ENCODE data around the gene TAOK2. TPM values are rescaled to one million over a fixed set of nuclear protein-coding genes. Genes with fewer than 3 reads are reported as not detected.
A peak's percentile ranks its signal among the peaks of the same experiment; 100 is the strongest.

Gene TAOK2
- total RNA-seq (54.3 TPM), polyA plus RNA-seq (ENCODE audit: insufficient read depth, low read depth, low replicate concordance) (19.6 TPM)
- long read RNA-seq, donor 1, partial matches to known transcripts = 5 of 8 reads
- long read RNA-seq, donor 1, other reads (novel, unspliced or antisense) = 0 of 8 reads
- long read RNA-seq, donor 2, partial matches to known transcripts = 20 of 21 reads
- long read RNA-seq, donor 2, other reads (novel, unspliced or antisense) = 0 of 21 reads
- long read RNA-seq, donor 3, partial matches to known transcripts = 0 of 3 reads
- long read RNA-seq, donor 3, other reads (novel, unspliced or antisense) = 0 of 3 reads
- long read RNA-seq, donor 4, full-length matches to known transcripts = 1 of 6 reads
- long read RNA-seq, donor 4, partial matches to known transcripts = 5 of 6 reads
- long read RNA-seq, donor 4, other reads (novel, unspliced or antisense) = 0 of 6 reads
- long read RNA-seq, donor 5 = 0 reads
- long read RNA-seq, donor 6, partial matches to known transcripts = 35 of 35 reads
- long read RNA-seq, donor 6, other reads (novel, unspliced or antisense) = 0 of 35 reads
- long read RNA-seq, donor 7, full-length matches to known transcripts = 8 of 43 reads
- long read RNA-seq, donor 7, partial matches to known transcripts = 33 of 43 reads
- long read RNA-seq, donor 7, other reads (novel, unspliced or antisense) = 2 of 43 reads
- long read RNA-seq, donor 8, partial matches to known transcripts = 20 of 22 reads
- long read RNA-seq, donor 8, other reads (novel, unspliced or antisense) = 0 of 22 reads
- long read RNA-seq, donor 9, partial matches to known transcripts = 0 of 1 reads
- long read RNA-seq, donor 9, other reads (novel, unspliced or antisense) = 0 of 1 reads
- long read RNA-seq, donor 10, partial matches to known transcripts = 5 of 9 reads
- long read RNA-seq, donor 10, other reads (novel, unspliced or antisense) = 0 of 9 reads

DNA sequence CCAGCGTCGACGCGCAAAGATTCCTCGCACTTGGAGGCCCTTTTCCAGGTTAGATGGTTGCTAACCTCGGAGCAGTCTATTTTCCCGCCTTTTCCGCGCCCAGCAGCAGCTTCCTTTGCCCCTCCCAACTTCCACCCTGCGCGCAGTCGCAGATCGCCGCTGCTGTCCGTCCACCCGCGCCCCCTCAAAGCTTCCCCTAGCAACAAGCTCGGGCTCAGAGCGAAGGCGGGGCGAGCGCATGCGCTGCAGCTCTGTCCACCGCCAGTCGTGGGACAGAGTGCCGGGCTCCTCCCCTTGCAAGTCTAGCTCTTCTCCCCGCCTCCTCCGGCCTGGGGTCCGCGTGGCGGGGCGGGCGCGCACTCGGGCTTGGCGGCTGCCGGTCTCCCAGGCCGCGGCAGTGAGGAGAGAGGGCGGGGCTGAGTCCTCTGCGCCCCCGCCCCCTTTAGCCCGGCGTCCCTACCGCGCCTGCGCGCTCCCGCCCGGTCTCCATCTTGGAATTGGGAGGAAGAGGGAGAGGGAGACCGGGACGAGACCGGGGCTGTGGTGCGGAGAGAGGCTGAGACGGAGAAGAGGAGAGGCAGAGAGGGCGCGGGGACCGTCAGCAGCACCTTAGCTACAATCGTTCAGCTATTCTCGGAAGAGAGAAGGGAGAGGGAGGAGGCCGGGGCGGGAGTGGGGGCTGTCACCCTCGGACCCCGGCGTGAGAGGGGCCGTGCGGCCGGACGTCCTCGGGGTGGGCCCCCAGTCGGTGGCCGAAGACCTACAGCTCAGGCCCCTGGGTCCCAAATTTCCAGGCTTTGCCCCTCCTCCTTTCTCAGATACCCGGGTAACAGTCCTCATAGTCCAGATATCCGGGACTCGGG is at the start of gene TAOK2:
Gene TAOK2 (plus strand): TSS at position 485 of the 863 bp plus-strand sequence. CDS start 3,905 bp downstream, outside the sequence.
- TF ChIP-seq, protein P1, sequence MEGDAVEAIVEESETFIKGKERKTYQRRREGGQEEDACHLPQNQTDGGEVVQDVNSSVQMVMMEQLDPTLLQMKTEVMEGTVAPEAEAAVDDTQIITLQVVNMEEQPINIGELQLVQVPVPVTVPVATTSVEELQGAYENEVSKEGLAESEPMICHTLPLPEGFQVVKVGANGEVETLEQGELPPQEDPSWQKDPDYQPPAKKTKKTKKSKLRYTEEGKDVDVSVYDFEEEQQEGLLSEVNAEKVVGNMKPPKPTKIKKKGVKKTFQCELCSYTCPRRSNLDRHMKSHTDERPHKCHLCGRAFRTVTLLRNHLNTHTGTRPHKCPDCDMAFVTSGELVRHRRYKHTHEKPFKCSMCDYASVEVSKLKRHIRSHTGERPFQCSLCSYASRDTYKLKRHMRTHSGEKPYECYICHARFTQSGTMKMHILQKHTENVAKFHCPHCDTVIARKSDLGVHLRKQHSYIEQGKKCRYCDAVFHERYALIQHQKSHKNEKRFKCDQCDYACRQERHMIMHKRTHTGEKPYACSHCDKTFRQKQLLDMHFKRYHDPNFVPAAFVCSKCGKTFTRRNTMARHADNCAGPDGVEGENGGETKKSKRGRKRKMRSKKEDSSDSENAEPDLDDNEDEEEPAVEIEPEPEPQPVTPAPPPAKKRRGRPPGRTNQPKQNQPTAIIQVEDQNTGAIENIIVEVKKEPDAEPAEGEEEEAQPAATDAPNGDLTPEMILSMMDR (IDR thresholded peaks at IDR 0.05; ENCODE audit: borderline replicate concordance, extremely low read depth, insufficient read depth) = no peak
- peak within 1 kb of the TSS; percentile 86 to 96 (median 88) for H3K4me3 ChIP-seq (ENCODE audit: low read length in 3 of 3)
- no peaks in the 10 kb centered on the region for H3K27me3 ChIP-seq (ENCODE audit: control insufficient read depth, insufficient read depth, low read length)
- intact Hi-C loops (cut with DNase I) = no loop called here
- no peak for FAIRE-seq
- H3K36me3 ChIP-seq (ENCODE audit: control insufficient read depth in 2 of 3, insufficient read depth in 3 of 3, low read length in 3 of 3) = peaks cover 5 to 17% (median 15%) of the 10 kb centered on the region in 3 donors
- H3K9ac ChIP-seq (ENCODE audit: low read length in 3 of 3) = peak within 1 kb of the TSS; percentile 26 to 93 (median 92)
- DNase-seq = peak; percentile 100
- peaks cover 3 to 27% (median 14%) of the 10 kb centered on the region in 3 donors for H3K4me1 ChIP-seq (ENCODE audit: control insufficient read depth in 2 of 3, insufficient read depth in 2 of 3, low read depth in 1 of 3, low read length in 3 of 3)
- peak within 1 kb of the TSS; percentile 94 for H3K27ac ChIP-seq (ENCODE audit: low read depth in 2 of 2, low read length in 2 of 2)
- no peaks in the 10 kb centered on the region for H3K9me3 ChIP-seq (ENCODE audit: control insufficient read depth in 2 of 3, insufficient read depth in 1 of 3, low read length in 3 of 3)

DNA sequence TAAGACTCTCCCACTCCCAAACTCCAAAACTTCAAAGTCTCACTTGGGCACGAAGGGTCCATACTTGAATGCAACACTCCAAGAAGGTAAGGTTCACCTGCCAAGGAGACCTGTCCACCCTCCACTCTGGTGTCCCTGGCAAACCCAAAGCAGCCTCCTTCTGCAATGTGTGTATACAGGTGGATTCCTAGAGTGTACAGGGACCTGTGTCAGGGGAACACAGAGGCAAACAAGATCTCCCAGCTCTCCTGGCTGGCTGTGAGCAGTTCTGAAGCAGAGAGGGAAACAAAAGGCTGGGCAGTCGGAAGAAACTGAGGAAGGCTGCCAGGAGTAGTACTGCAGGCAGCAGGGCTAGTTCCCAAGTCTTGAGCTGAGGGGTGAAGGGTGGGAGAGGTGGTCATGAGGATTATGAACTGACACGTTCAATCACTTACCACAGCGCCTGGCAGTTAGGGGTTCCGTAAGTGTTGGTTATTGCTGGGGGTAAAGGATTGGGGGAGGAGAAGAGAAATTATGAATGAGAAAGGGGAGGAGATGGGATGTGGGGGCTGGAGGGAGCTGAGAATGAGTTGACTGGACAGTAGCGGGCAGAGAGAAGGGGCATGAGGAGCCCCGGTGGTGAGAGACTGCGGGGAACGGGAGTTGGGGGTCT is 48.4 kb upstream of the TAOK2 start:
- intact Hi-C loops (cut with DNase I) = no loop called here
- no peaks in the 10 kb centered on the region for H3K27me3 ChIP-seq (ENCODE audit: control insufficient read depth, insufficient read depth, low read length)
- H3K36me3 ChIP-seq (ENCODE audit: control insufficient read depth in 2 of 3, insufficient read depth in 3 of 3, low read length in 3 of 3) = peaks cover 0 to 11% (median 5%) of the 10 kb centered on the region in 3 donors
- DNase-seq (peak in 1 of 5 donors; percentile 24), FAIRE-seq (no peak)
- H3K4me3 ChIP-seq (ENCODE audit: low read length in 3 of 3) = peak overlapping the region; percentile 68 to 82 (median 78)
- peak overlapping the region; percentile 53 to 69 (median 54) for H3K9ac ChIP-seq (ENCODE audit: low read length in 3 of 3)
- TF ChIP-seq, protein P1 (IDR thresholded peaks at IDR 0.05; ENCODE audit: borderline replicate concordance, extremely low read depth, insufficient read depth) = no peak
- H3K4me1 ChIP-seq (ENCODE audit: control insufficient read depth in 2 of 3, insufficient read depth in 2 of 3, low read depth in 1 of 3, low read length in 3 of 3) = peaks cover 4 to 14% (median 6%) of the 10 kb centered on the region in 3 donors
- H3K27ac ChIP-seq (ENCODE audit: low read depth in 2 of 2, low read length in 2 of 2) = peak overlapping the region in 1 of 2 donors; percentile 22
- H3K9me3 ChIP-seq (ENCODE audit: control insufficient read depth in 2 of 3, insufficient read depth in 1 of 3, low read length in 3 of 3) = no peaks in the 10 kb centered on the region
